Vagina (tissue), 2 donors: ENCODE results near the gene R3HDM4.

ENCODE experiments used
- CTCF ChIP-seq, 3 experiments: fragments of 450-650 bp in 2 of 3; fragments of 200-600 bp in 1 of 3; sonication (generic) in 1 of 3; IDR thresholded peaks; one replicate each; pipeline ENCODE4 v1.5.1; 2017 to 2019; ENCODE audit warnings: antibody characterized with exemption in 3 of 3, mild to moderate bottlenecking in 2 of 3, moderate library complexity in 2 of 3
- POLR2AphosphoS5 ChIP-seq, 2 donors: sonication (generic); formaldehyde crosslinking; IDR thresholded peaks; one replicate each; pipeline ENCODE4 v1.9.0; 2017; ENCODE audit warnings: antibody characterized with exemption in 2 of 2, mild to moderate bottlenecking in 2 of 2, low read depth in 1 of 2; ENCODE audit not compliant: insufficient read depth in 1 of 2

- TF ChIP-seq CTCF (IDR thresholded peaks at IDR 0.05) (no peak), POLR2AphosphoS5 (IDR thresholded peaks at IDR 0.05; ENCODE audit: insufficient read depth in 1 of 2, low read depth in 1 of 2) (no peak)
Measured at GRCh38 chr19:876089-876488, 36.9 kb downstream of the R3HDM4 start.
